ENCODE measurements around the gene POLR2H.

Gene POLR2H

DNA sequence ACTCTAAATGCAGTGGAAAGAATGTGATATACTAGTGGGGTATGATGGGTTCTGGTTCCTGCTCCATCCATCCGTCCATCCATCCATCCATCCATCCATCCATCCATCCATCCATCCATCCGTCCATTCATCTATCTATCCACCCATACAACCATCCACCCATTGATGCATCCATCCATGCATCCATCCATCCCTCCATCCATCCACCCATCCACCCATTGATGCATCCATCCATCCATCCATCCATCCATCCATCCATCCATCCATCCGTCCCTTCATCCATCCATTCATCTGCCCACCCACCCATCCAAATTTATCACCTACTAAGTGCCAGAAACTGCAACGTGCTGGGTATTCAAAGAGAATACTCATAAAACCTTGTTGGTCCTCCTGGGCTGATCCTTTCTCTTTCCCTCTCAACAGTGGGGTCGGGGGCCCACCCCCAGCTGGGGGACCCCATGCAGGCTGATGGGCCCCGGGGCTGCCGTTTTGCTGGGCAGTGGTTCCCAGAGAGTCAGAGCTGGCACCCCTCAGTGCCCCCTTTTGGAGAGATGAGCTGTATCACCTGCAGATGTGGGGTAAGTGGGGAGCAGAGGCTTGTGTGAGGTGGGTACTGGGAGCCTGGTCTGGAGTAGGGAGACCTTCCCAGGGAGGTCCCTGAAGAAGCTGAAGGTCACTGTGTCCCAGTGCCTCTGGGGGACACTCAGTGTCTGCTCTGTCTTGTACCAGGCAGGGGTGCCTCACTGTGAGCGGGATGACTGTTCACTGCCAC lies 26.8 kb downstream of the POLR2H start:
- no peak for DNase-seq

DNA sequence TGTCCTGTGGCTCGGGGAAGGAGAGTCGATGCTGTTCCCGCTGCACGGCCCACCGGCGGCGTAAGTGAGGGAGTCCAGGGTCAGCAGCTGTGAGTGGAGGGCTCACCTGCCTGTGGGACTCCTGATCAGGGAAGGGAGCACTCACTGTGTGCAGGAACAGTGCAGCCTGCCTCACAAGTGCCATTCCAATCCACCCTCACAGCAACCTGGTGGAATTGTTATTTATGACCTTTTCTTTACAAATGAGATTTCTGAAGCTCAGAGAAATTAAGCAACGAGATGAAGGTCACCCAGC lies 27.4 kb downstream of the POLR2H start:
- no peak for DNase-seq

DNA sequence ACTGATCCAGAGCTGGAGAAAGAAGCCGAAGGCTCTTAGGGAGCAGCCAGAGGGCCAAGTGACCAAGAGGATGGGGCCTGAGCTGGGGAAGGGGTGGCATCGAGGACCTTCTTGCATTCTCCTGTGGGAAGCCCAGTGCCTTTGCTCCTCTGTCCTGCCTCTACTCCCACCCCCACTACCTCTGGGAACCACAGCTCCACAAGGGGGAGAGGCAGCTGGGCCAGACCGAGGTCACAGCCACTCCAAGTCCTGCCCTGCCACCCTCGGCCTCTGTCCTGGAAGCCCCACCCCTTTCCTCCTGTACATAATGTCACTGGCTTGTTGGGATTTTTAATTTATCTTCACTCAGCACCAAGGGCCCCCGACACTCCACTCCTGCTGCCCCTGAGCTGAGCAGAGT lies 27.9 kb downstream of the POLR2H start:
- DNase-seq, result no peak

DNA sequence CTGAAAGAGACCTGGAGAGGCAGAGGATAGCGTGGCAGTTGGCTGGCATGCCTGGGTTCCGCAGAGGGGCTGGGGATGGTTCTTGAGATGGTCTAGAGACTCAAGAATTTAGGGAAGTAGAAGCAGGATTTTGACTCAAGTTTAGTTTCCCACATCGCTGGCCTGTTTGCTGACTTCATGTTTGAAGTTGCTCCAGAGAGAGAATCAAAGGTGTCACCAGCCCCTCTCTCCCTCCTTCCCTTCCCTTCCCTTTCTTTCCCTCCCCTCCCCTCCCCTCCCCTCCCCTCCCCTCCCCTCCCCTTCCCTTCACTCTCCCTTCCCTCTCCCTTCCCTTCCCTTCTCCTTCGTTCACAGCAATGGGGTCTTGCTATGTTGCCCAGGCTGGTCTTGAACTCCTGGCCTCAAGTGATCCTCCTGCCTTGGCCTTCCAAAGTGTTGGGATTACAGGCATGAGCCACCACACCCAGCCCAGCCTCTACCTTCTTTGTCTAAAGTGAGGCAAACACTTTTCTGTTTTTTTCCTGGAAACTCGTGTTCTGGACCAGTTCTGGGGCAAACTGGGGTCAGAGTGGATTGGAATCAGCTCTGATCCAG lies 28.5 kb downstream of the POLR2H start:
- no peak for DNase-seq

DNA sequence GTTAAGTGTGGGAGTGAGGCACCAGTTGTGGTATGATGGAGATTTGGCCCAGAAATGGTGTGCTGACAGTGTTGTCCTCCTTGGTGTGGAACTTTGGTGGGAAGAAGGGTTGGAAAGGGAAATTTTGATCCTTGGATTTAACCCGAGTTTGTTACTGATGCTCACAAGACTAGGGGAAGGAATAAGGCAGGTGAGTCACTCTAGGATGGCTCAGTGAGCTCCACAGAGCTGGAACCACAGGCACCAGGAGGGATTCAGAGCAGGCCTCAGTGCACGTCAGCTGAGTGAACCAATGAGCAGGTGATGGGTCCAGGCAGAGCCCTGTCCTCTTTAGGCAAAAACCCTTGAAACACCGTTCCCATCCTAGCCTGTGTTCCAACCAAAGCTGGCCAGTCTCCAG lies 29.8 kb downstream of the POLR2H start:
- DNase-seq, result no peak

DNA sequence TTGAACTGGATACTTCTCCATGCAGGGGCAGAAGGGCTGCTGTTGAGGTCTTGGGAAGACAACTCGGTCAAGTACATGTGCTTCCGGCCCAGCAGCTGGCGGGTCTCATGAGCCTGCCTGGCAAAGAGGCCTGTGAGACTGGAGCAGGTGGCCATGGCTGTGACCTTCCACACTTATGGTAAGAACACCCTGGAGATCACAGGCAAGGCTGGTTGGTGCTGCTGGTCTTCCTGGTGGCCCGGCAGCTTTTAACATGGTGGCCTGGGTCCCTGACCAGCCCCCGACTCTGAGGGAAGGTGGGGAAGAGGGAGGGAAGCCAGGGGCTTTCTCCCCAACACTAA lies 33.8 kb downstream of the POLR2H start:
- no peak for DNase-seq

DNA sequence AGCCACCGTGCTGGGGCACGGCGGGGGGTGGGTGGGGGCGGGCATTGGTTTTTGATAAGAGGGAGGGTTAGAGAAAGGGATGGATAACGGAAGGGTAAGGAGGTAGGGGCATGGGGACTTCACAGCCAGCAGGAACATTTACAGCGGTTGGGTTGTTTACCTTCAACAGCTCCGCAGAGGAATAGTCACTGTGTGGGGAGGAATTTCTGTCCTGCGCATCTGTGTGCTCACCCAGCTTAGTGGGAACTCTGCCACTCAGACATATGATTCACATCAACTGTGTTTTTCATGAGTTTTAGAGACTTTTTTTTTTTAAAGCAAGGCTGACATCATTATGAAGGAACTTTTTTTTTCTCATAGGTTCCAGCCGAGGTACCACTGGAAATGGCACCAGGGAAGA lies 37.9 kb downstream of the POLR2H start:
- no peak for DNase-seq

DNA sequence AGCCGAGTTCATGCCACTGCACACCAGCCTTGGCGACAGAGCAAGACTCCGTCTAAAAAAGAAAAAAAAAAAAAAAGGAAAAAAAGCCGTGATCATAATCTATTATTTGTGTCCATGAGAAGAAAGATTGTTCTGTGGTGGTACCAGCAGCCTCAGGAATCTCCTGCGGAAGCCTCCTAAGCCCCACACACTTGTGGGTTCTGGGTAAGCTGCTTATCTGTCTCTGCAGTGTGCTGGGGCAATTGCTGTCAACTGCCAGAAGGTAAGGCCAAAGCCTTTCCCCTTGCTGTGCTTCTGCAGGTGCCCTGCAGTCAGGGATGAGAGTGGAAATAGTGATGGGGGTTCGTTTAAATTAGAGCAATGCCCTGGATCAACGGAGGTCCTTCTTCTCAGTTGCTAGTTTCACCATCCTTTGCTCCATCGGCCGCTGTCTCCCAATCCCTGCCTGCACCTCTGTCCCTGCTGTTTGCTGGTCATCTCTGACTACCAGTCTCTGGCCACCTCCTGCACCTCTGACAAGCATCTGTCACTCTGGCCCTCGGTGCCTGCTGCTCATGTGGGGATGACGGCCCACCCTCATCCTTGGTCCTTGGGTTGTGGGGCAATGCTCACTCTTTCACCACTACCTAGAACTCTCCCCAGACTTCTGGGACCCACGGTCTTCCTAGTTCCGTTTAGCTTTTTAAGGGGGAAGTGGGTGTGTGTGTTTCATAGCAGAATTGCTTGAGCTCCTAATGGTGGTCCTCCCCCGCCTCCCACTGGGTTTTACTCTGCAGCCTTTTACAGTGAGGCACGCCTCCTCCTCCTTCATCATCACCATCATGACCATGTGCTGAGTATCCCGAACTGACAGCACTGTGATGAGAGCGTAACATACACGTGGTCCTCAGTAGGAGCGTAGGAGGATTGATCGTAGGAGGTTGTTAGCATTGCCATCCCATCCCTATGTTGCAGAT lies 43.8 kb downstream of the POLR2H start:
- peak; percentile 23 to 33 (median 25) for DNase-seq

DNA sequence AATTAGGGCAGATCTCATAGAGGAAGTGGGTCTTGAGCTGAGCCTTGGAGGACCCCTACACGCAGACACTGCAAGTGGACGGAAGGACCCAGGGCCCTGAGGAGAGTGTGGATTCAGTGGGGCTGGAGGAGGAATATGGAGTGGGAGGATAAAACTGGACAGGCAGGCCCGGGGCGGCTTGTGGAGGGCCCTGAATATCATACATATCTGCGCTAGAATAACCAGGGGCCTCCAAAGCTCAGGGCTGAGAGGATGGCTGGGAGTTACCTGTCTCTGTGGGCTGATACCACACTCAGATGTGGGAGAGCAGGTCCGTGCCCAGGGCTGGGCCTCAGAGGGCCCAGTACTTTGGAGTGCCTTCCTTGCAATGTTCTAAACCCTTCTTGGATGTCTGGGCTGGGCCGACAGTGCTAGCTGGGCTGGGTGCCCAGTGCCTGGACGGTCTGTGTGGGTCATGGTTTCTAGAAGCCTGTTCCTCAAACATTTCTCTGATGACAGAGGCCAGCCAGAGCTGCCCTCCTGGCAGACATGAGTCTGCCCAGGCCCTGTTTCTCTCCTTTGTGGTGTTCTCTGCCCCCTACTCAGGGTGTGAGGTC lies 47.9 kb downstream of the POLR2H start:
- DNase-seq, result no peak

DNA sequence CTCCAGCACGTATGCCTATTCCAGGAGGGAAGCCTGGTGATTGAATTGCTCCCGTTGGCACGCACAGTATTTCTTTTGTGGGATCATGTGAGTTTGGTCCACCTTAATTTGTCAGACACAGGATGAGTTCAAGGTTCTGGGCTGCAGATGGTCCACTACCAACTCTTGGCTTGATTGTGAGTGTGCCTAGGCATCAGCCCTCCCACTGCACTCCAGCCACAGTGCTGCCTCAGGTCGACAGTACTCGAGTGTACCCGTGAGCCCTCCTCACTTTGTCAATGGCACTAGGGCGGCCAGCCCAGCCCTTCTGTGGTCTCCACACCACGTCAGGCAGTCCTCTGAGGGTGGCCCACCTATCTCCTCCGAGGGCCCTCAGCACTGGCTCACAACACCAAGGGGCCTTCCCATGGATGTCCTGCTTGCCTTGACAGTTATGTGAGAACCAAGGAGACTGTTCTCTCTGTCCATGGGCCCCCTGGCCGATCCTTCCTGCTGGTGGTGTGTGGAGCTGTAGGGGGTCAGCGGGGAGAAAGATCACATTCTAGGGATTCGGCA lies 48.5 kb downstream of the POLR2H start:
- DNase-seq, result no peak

DNA sequence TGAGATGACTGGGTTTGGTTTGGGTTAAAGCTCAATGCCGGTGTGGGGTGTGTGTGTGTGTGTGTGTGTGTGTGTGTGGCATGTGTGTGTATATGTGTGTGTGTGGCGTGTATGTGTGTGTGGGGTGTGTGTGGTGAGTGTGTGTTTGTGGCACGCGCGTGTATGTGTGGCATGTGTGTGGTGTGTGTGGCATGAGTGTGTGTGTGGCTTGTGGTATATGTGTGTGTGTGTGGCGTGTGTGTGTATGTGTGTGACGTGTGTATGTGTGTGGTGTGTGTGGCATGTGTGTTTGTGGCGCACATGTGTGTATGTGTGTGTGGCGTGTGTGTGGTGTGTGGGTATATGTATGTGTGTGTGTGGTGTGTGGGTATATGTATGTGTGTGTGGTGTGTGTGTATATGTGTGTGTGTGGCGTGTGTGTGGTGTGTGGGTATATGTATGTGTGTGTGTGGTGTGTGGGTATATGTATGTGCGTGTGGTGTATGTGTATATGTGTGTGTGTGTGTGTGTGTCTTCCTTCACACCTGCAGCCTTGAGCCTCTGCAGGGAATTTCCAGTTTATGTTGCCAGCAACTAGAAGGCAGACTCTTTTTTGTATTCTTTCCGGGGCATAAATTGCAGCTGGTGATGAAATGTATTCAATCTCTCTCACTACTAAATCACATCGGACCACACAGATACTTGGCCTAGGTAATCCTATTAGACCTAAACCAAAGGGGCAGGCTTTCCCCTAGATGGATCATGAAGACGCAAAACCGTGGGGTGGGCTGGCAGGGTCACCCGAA lies 53.1 kb downstream of the POLR2H start:
- DNase-seq, result no peak

DNA sequence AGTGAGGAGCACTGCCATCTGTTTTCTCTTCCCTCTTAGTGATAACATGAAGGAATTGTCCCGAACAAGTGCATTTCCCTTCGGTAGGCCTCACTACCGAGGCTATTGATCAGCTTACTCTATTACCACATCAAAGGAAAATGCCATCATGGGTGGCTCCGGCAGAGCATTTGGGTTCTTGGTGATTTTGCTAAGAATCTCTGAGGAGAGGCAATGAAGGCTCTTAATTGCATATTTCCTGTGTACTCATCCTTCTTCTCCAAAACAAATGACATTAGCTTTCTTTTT lies 53.6 kb downstream of the POLR2H start:
- DNase-seq, result no peak

DNA sequence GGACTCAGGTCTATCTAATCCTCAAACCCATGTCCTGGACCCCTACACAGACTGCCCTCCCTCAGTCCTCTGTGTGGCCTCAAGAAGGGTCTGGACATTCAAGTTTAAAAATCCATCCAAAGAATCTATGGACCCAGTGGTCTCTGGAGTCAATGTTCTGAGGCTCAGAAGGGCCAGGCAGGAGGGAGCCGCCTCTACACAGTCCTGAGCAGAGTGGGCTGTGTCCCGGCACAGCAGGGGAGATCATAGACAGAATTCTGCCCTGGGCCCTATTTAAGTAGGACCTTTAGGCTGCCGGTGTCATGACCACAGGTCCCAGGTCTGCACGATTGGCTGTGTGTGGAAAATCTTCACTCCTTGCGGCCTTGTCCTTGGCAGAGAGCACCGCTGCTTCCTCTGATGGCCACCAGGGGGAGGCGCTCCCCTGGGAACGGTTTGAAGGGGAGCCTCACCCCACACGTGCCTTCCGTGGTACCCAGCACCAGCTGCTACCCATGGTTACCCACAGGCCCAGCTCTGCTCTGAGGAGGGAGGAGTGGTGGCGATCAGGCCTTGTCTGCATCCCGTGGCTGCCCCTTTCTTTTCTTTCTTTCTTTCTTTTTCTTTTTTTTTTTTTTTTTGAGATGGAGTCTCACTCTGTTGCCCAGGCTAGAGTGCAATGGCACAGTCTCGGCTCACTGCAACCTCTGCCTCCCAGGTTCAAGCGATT lies 56.3 kb downstream of the POLR2H start:
- peak; percentile 83 to 91 (median 88) for DNase-seq

Measured in suppressor macrophage treated with lipopolysaccharide for 1 hour (primary cell).